PC-9 (cell line): Measurements from ENCODE around the gene SEMA5A.

Experiments
- EZH2 ChIP-seq: fragments of 200-600 bp; sonication (generic); IDR thresholded peaks from 2 replicates; pipeline ENCODE4 v1.8.0; 2017; ENCODE audit warnings: antibody characterized with exemption, low read depth
- TF ChIP-seq, protein P1 (sequence below): fragments of 200-600 bp; sonication (generic); conservative IDR thresholded peaks from 2 replicates; pipeline ENCODE4 v1.6.1; 2017; ENCODE audit warnings: mixed run types, antibody characterized with exemption, mild to moderate bottlenecking, moderate library complexity

DNA sequence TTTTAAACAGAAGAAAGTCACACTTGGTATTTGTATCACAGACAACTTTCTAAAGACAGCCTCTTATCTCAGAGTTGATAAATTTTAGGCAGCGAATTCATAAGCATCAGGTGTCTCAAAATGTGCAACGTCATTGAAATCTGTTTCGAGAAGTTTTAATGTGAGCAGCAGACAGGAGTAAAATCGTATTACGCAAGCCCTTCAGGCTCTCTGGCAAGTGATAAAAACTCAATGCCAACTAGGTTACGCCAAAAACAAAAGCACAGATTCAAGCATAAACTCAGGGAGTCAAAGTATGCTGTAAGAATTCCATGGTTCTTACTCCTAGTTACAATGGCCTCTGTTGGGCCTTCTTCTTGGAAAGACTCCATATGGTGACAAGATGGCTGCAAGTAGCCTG lies 244.7 kb downstream of the SEMA5A start:
- TF ChIP-seq, protein P1, sequence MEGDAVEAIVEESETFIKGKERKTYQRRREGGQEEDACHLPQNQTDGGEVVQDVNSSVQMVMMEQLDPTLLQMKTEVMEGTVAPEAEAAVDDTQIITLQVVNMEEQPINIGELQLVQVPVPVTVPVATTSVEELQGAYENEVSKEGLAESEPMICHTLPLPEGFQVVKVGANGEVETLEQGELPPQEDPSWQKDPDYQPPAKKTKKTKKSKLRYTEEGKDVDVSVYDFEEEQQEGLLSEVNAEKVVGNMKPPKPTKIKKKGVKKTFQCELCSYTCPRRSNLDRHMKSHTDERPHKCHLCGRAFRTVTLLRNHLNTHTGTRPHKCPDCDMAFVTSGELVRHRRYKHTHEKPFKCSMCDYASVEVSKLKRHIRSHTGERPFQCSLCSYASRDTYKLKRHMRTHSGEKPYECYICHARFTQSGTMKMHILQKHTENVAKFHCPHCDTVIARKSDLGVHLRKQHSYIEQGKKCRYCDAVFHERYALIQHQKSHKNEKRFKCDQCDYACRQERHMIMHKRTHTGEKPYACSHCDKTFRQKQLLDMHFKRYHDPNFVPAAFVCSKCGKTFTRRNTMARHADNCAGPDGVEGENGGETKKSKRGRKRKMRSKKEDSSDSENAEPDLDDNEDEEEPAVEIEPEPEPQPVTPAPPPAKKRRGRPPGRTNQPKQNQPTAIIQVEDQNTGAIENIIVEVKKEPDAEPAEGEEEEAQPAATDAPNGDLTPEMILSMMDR: no peak
- no peak for TF ChIP-seq EZH2
